Fibroblast of the aortic adventitia (primary cell): ENCODE measurements around the gene SACS. TPM values are rescaled to one million over a fixed set of nuclear protein-coding genes. Genes with fewer than 3 reads are reported as not detected.
"Not testable (repeated sequence)": the region's sequence is repeated elsewhere in the genome, so short reads cannot be mapped to it uniquely, and the experiment has no call there.

Experiments
- DNase-seq: peaks from one replicate; pipeline ENCODE4 v3.0.0-alpha.2; 2010; ENCODE audit warnings: low read depth
- H3K4me3 ChIP-seq: 2 replicates; pipeline ENCODE4 v1.5.1; 2011; ENCODE audit warnings: low read depth, mild to moderate bottlenecking, control low read depth, low read length, moderate library complexity
- total RNA-seq: library from RNA; depleted of rRNA; stranded (reverse); fragments of >200 nt; gene quantifications from 2 replicates; pipeline ENCODE4 v1.2.3, GENCODE V29; 2012; ENCODE audit warnings: low replicate concordance
- TF ChIP-seq, protein P1 (sequence below): IDR thresholded peaks from 2 replicates; pipeline ENCODE4 v1.5.1; 2011; ENCODE audit warnings: mild to moderate bottlenecking, low read length, control low read depth, inconsistent platforms; ENCODE audit not compliant: insufficient read depth

The SACS gene
- total RNA-seq, 1 donor: 66.2 TPM

DNA sequence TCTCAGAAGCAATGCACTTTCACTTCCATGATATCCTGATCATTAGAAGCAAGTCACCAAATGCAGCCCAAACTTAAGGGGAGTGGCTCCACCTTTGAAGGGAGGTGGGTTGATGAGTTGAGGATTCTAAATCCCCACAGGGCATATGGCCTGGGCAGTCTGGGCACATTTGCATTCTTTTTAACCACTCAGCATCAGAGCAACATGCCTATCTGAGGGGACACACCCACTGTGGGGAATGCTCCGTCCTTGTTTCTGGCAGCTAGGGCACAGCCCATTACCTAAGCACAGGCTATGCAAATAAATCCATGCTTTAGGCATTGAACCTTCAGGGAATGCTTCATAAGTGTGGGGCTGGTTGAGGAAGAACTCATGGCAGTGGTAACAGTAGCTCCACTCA is 12.3 kb upstream of the SACS start:
- TF ChIP-seq, protein P1, sequence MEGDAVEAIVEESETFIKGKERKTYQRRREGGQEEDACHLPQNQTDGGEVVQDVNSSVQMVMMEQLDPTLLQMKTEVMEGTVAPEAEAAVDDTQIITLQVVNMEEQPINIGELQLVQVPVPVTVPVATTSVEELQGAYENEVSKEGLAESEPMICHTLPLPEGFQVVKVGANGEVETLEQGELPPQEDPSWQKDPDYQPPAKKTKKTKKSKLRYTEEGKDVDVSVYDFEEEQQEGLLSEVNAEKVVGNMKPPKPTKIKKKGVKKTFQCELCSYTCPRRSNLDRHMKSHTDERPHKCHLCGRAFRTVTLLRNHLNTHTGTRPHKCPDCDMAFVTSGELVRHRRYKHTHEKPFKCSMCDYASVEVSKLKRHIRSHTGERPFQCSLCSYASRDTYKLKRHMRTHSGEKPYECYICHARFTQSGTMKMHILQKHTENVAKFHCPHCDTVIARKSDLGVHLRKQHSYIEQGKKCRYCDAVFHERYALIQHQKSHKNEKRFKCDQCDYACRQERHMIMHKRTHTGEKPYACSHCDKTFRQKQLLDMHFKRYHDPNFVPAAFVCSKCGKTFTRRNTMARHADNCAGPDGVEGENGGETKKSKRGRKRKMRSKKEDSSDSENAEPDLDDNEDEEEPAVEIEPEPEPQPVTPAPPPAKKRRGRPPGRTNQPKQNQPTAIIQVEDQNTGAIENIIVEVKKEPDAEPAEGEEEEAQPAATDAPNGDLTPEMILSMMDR: no peak
- H3K4me3 ChIP-seq: no peak overlapping the region
- peak; percentile 10 for DNase-seq

DNA sequence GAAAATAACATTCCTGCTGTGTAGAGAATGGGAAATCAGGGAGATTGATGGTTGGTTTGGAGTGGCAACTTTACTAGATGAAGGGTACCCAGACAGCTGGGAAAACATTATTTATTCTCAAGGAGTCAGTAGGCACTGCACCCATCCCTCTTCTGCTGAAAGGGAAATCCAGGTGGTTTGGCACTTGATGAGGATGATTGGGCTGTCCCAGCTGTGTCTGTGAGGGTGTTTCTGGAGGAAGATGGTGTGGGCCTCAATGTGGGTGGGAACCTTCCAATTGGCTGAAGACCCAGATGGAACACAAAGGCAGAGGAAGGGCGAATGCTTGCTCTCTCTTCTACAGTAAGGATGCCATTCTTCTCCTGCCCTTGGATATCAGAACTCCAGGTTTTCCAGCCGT is 10.4 kb upstream of the SACS start:
- H3K4me3 ChIP-seq: no peak overlapping the region
- TF ChIP-seq, protein P1: no peak
- no peak for DNase-seq

DNA sequence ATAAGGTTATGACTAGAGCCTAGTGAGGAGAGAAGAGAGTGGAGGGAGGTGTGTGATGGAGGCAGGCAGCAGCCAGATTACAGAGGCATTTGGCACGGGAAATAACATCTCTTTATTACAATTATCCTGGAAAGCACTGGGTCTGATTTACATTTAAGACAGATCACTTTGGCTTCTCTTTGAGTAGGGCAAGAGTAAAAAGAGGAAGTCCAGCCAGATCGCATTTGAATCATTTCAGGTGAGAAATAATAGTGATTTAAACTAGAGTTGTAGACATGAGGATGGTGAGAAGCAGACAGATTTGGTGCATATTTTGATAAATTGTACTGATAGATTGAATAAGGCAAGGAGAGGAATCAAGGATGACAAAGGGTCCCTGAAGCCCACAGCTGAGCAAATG is 9.6 kb upstream of the SACS start:
- TF ChIP-seq, protein P1: no peak
- H3K4me3 ChIP-seq: no peak overlapping the region
- DNase-seq: no peak

DNA sequence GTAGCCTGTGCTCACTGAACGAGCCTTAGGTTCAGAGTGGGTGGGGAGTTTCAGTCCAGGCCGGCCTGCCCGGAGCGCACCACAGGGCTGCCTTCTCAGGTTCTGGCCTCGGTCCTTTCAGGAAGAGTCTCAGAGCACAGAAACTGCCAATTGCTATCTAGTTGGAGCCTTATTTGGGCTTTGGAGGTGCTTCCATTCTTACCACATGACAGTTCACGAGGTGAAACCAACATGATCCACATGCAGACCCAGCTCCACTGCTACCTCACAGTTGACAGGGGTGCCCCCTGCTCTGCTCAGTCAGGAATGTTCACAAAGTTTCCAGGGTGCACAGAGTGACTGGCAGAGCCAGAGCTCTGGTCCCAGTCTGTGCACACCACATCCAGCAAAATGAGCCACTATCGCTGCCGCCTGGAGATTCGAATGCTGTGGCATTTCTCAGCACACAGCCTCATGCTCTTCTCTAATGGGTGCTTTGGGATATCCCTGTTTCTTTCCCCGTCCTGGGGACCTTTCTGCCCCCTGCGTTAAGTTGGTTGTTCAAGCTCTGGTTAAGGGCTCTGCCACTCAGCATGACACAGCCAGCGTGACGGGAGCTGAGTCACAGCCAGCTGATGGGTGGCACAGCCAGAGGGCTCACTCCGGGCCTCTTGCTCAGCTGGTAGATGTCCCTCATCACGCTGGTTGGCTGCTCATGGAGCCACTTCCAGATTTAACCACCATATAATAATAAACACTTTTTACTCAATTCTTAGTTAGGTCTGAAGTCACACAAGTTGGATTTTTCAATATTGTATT is 7.5 kb upstream of the SACS start:
- no peak overlapping the region for H3K4me3 ChIP-seq
- TF ChIP-seq, protein P1: no peak
- DNase-seq: no peak

DNA sequence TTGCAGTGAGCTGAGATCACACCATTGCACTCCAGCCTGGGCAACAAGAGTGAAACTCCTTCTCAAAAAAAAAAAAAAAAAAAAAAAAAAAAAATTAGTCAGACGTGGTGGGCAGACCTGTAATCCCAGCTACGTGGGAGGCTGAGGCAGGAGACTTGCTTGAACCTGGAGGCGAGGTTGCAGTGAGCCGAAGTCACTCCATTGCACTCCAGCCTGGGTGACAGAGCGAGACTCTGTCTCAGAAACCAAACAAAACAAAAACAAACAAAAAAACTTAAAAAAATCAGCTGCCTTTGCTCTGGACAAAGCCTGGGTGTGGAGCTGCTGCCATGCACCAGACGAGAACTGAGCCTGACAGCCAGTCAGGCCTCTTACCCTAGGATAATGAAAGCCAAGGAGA is 6.8 kb upstream of the SACS start:
- H3K4me3 ChIP-seq, DNase-seq: not testable (repeated sequence)

DNA sequence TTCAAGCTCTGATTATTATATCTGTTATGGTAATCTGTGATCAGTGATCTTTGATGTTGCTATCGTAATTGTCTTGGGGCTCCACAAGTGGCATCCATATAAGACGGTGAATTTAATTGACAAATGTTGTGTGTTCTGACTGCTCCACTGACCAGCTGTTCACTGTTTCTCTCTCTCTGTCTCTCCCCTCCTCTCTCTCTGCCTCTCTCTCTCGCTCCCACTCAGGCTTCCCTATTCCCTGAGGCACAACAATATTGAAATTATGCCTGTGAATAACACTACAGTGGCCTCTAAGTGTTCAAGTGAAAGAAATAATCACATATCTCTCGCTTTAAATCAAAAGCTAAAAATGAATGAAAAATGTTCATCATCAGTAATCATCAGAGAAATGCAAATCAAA is 4.4 kb upstream of the SACS start:
- DNase-seq: no peak

DNA sequence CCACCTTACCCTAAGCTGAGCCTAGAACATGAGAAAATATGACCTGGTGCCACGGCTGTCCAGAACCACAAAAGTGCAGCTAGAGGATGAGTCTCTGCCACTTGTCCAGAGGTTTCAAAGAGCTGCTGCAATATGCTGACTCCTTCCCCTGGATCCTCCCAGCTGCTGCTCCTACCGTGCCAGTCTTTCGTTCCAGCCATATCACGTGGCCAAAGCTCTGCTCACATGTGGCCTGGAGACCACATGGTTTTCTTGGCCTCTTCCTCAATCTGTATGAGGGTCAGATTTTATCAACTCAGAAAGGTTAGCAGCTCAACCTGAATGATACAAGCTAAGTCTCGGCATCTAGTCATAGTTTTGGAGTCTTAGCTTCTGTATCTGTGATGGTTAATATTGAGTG is 3.2 kb upstream of the SACS start:
- H3K4me3 ChIP-seq: no peak overlapping the region
- TF ChIP-seq, protein P1: no peak
- DNase-seq: no peak

More for the DNA sequence above, 4.4 kb upstream of the SACS start:
- TF ChIP-seq, protein P1: no peak
- H3K4me3 ChIP-seq: no peak overlapping the region
